KOPT-K1 (cell line): ENCODE measurements around the gene TMSB15B.
"Not testable (repeated sequence)": the region's sequence is repeated elsewhere in the genome, so short reads cannot be mapped to it uniquely, and the experiment has no call there.

Experiments
- H3K27ac ChIP-seq: fragments of 200-600 bp; sonication (generic); 2 replicates; pipeline ENCODE4 v1.5.1; 2016; ENCODE audit warnings: antibody characterized with exemption, mild to moderate bottlenecking, low read depth, low read length; ENCODE audit not compliant: poor library complexity, severe bottlenecking
- H3K36me3 ChIP-seq: fragments of 200-600 bp; sonication (generic); 2 replicates; pipeline ENCODE4 v1.5.1; 2017; ENCODE audit warnings: antibody characterized with exemption, mild to moderate bottlenecking, low read length, moderate library complexity; ENCODE audit not compliant: insufficient read depth
- H3K9me3 ChIP-seq: fragments of 200-600 bp; sonication (generic); 2 replicates; pipeline ENCODE4 v1.5.1; 2017; ENCODE audit warnings: antibody characterized with exemption, low read length, mild to moderate bottlenecking; ENCODE audit not compliant: insufficient read depth, poor library complexity, severe bottlenecking

The TMSB15B gene

GRCh38 chrX:103962411-103963278, at the start of gene TMSB15B:
TSS of gene TMSB15B (plus strand) at chrX:103962627.
- not testable (repeated sequence) for H3K36me3 ChIP-seq, H3K9me3 ChIP-seq

GRCh38 chrX:103913356-103914020, 48.9 kb upstream of the TMSB15B start:
- no peak overlapping the region for H3K27ac ChIP-seq
- peaks cover 14% of the 10 kb centered on the region for H3K9me3 ChIP-seq
- peaks cover 24% of the 10 kb centered on the region; the same call in 1 of the 2 replicates for H3K36me3 ChIP-seq

More at GRCh38 chrX:103962411-103963278, at the start of gene TMSB15B:
- not testable (repeated sequence) for H3K27ac ChIP-seq

- Histone ChIP-seq H3K9me3 (peaks cover 7% of the 10 kb centered on the region), H3K27ac (peak overlapping the region; percentile 88), H3K36me3 (peaks cover 24% of the 10 kb centered on the region; the same call in 1 of the 2 replicates)
Measured at GRCh38 chrX:103918050-103918449, 44.4 kb upstream of the TMSB15B start.

- peak overlapping the region; percentile 88 for H3K27ac ChIP-seq
Measured at GRCh38 chrX:103918571-103919269, 43.7 kb upstream of the TMSB15B start.

GRCh38 chrX:103919270-103919637, 43.2 kb upstream of the TMSB15B start:
- Histone ChIP-seq H3K36me3 (peaks cover 18% of the 10 kb centered on the region), H3K9me3 (no peaks in the 10 kb centered on the region), H3K27ac (peak overlapping the region; percentile 88)

More at GRCh38 chrX:103918571-103919269, 43.7 kb upstream of the TMSB15B start:
- Histone ChIP-seq H3K9me3 (peaks cover 3% of the 10 kb centered on the region), H3K36me3 (peaks cover 20% of the 10 kb centered on the region; the same call in 1 of the 2 replicates)

- peak overlapping the region; percentile 88 for H3K27ac ChIP-seq
Measured at GRCh38 chrX:103920515-103920914, 41.9 kb upstream of the TMSB15B start.

GRCh38 chrX:103927030-103927429, 35.4 kb upstream of the TMSB15B start:
- no peaks in the 10 kb centered on the region for H3K9me3 ChIP-seq
- H3K27ac ChIP-seq, result no peak overlapping the region
- peaks cover 25% of the 10 kb centered on the region for H3K36me3 ChIP-seq

More at GRCh38 chrX:103920515-103920914, 41.9 kb upstream of the TMSB15B start:
- H3K9me3 ChIP-seq, result not testable (repeated sequence)
- H3K36me3 ChIP-seq, result peaks cover 15% of the 10 kb centered on the region

- Histone ChIP-seq H3K36me3 (peaks cover 27% of the 10 kb centered on the region), H3K27ac (no peak overlapping the region), H3K9me3 (no peaks in the 10 kb centered on the region)
Measured at GRCh38 chrX:103927633-103928032, 34.8 kb upstream of the TMSB15B start.

GRCh38 chrX:103932133-103932532, 30.3 kb upstream of the TMSB15B start:
- Histone ChIP-seq H3K36me3 (peaks cover 23% of the 10 kb centered on the region), H3K9me3 (no peaks in the 10 kb centered on the region), H3K27ac (no peak overlapping the region)

GRCh38 chrX:103940257-103940656, 22.2 kb upstream of the TMSB15B start:
- not testable (repeated sequence) for H3K27ac ChIP-seq, H3K36me3 ChIP-seq

GRCh38 chrX:103941201-103941975, 21.0 kb upstream of the TMSB15B start:
- Histone ChIP-seq H3K27ac (no peak overlapping the region), H3K36me3 (no peaks in the 10 kb centered on the region), H3K9me3 (no peaks in the 10 kb centered on the region)

More at GRCh38 chrX:103940257-103940656, 22.2 kb upstream of the TMSB15B start:
- H3K9me3 ChIP-seq, result not testable (repeated sequence)

GRCh38 chrX:103949506-103949905, 12.9 kb upstream of the TMSB15B start:
- H3K36me3 ChIP-seq, result peaks cover 10% of the 10 kb centered on the region; the same call in 1 of the 2 replicates
- no peaks in the 10 kb centered on the region for H3K9me3 ChIP-seq
- H3K27ac ChIP-seq, result no peak overlapping the region

- H3K27ac ChIP-seq, result no peak overlapping the region
Measured at GRCh38 chrX:103953353-103953752, 9.1 kb upstream of the TMSB15B start.

GRCh38 chrX:103954259-103954658, 8.2 kb upstream of the TMSB15B start:
- peaks cover 10% of the 10 kb centered on the region; the same call in 1 of the 2 replicates for H3K36me3 ChIP-seq
- H3K9me3 ChIP-seq, result no peaks in the 10 kb centered on the region
- H3K27ac ChIP-seq, result no peak overlapping the region

More at GRCh38 chrX:103953353-103953752, 9.1 kb upstream of the TMSB15B start:
- Histone ChIP-seq H3K36me3 (peaks cover 10% of the 10 kb centered on the region; the same call in 1 of the 2 replicates), H3K9me3 (no peaks in the 10 kb centered on the region)
